Retina (tissue), 1 donor: Measurements from ENCODE around the gene FNDC3B.
"Not testable (repeated sequence)": the region's sequence is repeated elsewhere in the genome, so short reads cannot be mapped to it uniquely, and the experiment has no call there.

Source experiments
- DNase-seq: peaks from one replicate; pipeline ENCODE4 v3.0.0-alpha.2; 2016

FNDC3B gene

GRCh38 chr3:172039436-172040077 lies at the start of gene FNDC3B:
Gene FNDC3B (plus strand): TSS chr3:172039578. CDS start chr3:172112480, 72,902 bp downstream.
- DNase-seq: peak; percentile 98

DNA sequence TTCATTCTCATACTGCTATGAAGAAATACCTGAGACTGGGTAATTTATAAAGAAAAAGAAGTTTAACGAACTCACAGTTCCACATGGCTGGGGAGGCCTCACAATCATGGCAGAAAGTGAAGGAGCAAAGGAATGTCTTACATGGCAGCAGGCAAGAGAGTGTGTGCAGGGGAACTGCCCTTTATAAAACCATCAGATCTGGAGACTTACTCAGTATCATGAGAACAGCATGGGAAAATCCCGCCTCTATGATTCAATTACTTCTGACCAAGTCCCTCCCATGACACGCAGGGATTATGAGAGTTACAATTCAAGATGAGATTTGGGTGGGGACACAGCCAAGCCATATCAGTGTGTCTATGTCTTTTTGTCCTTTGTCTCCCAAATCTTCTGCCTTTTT lies 49.1 kb upstream of the FNDC3B start:
- DNase-seq: not testable (repeated sequence)

DNA sequence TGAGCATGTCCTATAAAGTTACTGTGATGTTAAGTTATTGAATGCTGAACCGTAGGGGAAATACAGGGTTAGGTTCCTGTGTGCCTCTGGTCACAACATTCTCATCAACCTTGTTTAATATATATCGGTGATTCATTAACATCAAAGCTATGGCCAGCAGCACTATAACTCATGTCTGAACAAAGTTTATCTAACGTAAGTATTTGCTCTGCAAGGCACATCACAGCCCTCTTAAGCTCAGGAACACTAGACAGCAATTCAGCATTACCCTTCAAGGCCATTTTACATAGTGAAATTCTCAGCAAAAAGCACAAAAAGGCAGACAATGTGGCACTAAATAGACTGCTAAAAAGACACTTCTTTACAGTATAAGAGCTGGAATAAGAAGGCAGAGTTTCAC lies 48.2 kb upstream of the FNDC3B start:
- no peak for DNase-seq

- DNase-seq: no peak
Observed at GRCh38 chr3:171994646-171995428, 44.5 kb upstream of the FNDC3B start.

DNA sequence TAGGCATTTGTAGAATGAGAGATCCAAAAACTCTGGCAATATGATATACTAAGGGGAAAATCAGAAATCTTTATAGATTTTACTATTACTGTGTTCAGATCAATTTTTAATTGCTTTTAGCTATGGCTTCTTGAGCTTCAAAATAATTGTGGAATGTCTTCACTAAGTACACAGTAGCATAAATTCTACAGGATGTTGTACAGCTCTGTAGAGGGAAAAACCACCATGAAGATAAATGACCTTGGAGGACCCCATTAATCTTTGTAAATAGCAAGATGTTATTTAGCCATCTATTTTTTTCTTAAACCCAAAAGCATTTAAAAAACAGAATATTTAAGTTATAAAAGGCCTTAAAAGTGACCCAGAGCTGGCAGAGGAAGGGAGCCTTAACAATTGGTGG lies 43.9 kb upstream of the FNDC3B start:
- DNase-seq: no peak

- no peak for DNase-seq
Observed at GRCh38 chr3:171996178-171996817, 43.1 kb upstream of the FNDC3B start.

- DNase-seq: not testable (repeated sequence)
Observed at GRCh38 chr3:171998731-171999130, 40.6 kb upstream of the FNDC3B start.

- DNase-seq: not testable (repeated sequence)
Observed at GRCh38 chr3:172001616-172002015, 37.8 kb upstream of the FNDC3B start.

GRCh38 chr3:172002512-172003078 lies 36.8 kb upstream of the FNDC3B start:
- no peak for DNase-seq

DNA sequence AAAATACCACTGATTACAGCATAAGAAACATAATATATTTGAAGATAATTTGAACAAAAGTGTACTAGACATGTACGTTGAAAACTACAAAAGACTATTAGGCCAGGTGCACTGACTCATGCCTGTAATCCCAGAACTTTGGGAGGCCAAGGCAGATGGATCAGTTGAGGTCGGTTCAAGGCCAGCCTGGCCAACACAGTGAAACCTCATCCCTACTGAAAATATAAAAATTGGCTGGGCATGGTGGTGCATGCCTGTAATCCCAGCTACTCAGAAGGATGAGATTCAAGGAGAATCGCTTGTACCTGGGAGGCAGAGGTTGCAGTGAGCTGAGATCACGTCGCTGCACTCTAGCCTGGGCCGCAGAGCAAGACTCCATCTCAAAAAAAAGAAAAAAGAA lies 36.2 kb upstream of the FNDC3B start:
- no peak for DNase-seq

- no peak for DNase-seq
Observed at GRCh38 chr3:172007065-172007370, 32.4 kb upstream of the FNDC3B start.

DNA sequence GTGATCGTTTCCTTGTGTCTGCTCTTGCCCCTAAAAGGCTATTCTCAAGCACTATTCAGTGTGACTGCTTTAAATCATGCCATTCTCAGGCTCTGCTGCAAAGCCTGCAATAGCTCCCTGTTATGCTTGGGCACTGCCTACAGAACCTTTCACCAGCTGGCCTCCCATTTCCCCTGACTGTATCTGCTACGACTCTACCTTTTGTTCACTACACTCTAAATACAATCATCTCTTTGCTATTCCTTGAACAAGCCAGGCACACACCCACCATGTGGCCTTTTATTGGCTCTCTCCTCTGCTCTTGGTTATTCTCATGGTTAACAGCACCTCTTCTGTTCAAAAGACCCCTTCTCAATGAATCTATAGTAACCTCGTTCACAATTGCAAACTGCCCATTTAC lies 29.6 kb upstream of the FNDC3B start:
- DNase-seq: no peak

DNA sequence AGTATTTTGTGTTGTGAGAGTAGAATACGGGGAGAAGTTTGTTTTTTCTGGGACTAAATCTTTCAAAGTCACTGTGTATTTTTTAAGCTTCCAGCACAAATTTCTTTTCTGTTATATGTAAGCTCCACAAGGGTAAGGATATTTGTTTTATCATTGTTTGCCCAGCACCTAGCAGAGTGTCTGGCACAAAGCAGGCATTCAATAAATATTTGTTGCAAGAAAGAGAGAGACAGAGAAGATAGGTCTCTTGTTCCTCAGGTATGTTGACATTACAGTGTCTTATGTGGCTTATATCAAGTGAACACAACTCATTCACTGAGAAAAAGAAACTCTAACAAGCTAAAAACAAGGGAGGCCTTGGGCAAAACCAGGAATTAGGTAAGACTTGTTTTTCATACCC lies 26.6 kb upstream of the FNDC3B start:
- DNase-seq: no peak

DNA sequence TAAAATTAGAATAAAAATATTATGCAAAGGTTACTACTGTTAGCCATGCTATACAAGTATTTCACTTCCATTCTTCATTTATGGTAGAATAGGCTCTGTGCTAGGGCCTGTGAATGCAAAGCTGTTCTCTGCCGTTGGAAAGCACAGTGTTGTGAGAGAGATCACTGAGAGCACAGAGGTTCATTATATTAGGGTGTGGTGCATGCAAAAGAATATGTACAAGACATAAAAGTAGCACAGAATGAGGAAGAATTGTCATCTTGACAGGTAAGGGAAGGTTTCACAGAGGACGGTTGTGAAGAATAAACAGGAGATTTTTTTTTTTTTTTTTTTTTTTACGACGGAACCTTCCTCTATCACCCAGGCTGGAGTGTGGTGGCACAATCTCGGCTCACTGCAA lies 25.2 kb upstream of the FNDC3B start:
- no peak for DNase-seq

GRCh38 chr3:172018364-172018763 lies 21.0 kb upstream of the FNDC3B start:
- DNase-seq: no peak

GRCh38 chr3:172020763-172021162 lies 18.6 kb upstream of the FNDC3B start:
- no peak for DNase-seq

GRCh38 chr3:172021164-172021563 lies 18.2 kb upstream of the FNDC3B start:
- no peak for DNase-seq

GRCh38 chr3:172021859-172022258 lies 17.5 kb upstream of the FNDC3B start:
- DNase-seq: no peak

DNA sequence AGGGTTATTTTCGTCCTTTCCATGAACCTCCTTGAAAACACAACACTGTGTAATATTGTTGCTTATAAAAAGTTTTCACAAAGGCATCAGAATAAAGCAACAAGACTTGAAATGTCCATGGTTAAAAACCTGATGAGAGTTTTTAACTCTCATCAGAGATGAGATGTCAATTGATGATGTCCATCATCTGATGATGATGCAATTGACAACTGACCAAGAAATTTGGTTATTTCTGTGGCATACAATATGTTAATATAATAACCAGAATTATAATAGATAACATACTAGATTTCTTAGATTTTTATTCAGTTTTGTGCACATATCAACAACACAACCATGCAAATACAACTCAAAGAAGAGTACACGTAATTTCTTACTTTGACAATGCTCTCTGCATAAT lies 15.5 kb upstream of the FNDC3B start:
- DNase-seq: no peak

DNA sequence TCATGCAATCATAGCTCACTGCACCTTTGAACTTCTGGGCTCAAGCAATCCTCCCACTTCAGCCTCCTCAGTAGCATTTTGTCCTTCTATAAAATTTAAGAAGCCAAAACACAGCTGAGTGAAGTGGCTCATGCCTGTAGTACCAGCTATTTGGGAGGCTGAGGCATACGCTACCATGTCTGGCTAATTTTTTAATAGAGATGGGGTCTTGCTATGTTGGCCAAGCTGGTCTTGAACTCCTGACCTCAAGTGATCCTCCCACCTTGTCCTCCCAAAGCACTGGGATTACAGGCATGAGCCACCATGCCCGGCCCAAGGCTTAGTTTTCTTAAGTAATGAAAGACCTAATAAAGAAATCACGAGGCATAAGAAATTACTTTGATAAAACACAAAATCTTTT lies 14.7 kb upstream of the FNDC3B start:
- no peak for DNase-seq

DNA sequence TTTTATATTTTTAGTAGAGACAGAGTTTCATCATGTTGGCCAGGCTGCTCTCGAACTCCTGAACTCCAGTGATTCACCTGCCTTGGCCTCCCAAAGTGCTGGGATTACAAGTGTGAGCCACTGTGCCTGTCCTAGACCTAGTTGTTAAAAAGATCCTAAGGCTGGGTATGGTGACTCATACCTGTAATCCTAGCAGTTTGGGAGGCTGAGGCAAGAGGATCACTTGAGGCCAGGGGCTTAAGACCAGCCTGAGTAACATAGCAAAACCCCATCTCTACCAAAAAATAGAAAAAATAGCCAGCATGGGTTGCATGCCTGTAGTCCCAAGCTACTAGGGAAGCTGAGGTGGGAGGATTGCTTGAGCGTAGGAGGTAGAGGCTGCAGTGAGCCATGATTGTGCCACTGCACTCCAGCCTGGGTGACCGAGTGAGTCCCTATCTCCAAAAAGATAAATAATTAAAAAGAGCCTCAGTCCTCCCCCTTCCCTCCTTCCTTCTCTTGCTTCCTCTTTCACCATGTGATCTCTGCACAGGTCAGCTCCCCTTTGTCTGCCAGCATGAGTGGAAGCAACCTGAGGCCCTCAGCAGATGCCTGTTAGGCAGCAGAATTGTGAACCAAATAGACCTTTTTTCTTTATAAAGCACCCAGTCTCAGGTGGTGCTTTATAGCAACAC lies 9.8 kb upstream of the FNDC3B start:
- no peak for DNase-seq

GRCh38 chr3:172030181-172030580 lies 9.2 kb upstream of the FNDC3B start:
- no peak for DNase-seq

DNA sequence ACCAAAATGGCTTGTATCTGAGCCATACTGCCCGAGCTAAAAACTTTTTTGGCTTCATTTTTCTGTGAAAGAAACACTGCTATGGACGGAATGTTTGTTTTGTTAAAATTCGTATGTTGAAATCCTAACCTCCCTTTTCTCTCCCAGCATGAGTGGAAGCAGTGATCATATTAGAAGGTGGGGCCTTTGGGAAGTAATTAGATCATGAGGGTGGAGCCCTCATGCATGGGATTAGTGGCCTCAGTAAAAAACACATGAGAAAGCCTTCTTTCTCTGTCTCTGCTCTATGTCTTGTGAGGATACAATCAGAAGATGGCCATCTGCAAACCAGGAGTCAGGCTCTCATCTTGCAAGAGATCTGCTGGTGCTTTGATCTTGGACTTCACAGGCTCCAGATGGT lies 7.4 kb upstream of the FNDC3B start:
- no peak for DNase-seq
